NCI-H1105 treated with DMSO at 0.1 percent for 48 hours (cell line): ENCODE data around the gene PDGFA.

Experiments used
- DNase-seq: peaks from one replicate; lab custom pipeline; 2025; lab: John Stamatoyannopoulos, UW

The PDGFA gene

GRCh38 chr7:519484-520390 lies at the start of gene PDGFA:
TSS of gene PDGFA (minus strand) at chr7:519846. CDS start at chr7:519001, 845 bp downstream.
- DNase-seq = peak; percentile 60

GRCh38 chr7:568031-568951 lies 48.6 kb upstream of the PDGFA start:
- DNase-seq = no peak

GRCh38 chr7:567305-567883 lies 47.7 kb upstream of the PDGFA start:
- DNase-seq = no peak

- no peak for DNase-seq
Observed at GRCh38 chr7:566100-566499, 46.5 kb upstream of the PDGFA start.

- DNase-seq = no peak
Observed at GRCh38 chr7:564176-564865, 44.7 kb upstream of the PDGFA start.

GRCh38 chr7:563629-564170 lies 44.1 kb upstream of the PDGFA start:
- no peak for DNase-seq

GRCh38 chr7:562789-563628 lies 43.4 kb upstream of the PDGFA start:
- no peak for DNase-seq

GRCh38 chr7:562374-562675 lies 42.7 kb upstream of the PDGFA start:
- no peak for DNase-seq

- DNase-seq = no peak
Observed at GRCh38 chr7:561631-562373, 42.2 kb upstream of the PDGFA start.

- DNase-seq = no peak
Observed at GRCh38 chr7:560966-561630, 41.5 kb upstream of the PDGFA start.

GRCh38 chr7:559396-559705 lies 39.7 kb upstream of the PDGFA start:
- DNase-seq = no peak

GRCh38 chr7:557558-557881 lies 37.9 kb upstream of the PDGFA start:
- DNase-seq = no peak

- no peak for DNase-seq
Observed at GRCh38 chr7:556837-557557, 37.4 kb upstream of the PDGFA start.

GRCh38 chr7:556291-556826 lies 36.7 kb upstream of the PDGFA start:
- DNase-seq = no peak

GRCh38 chr7:555551-556160 lies 36.0 kb upstream of the PDGFA start:
- DNase-seq = no peak

GRCh38 chr7:553636-554111 lies 34.0 kb upstream of the PDGFA start:
- DNase-seq = no peak

GRCh38 chr7:552868-553635 lies 33.4 kb upstream of the PDGFA start:
- DNase-seq = no peak
